GM12892 (cell line): ENCODE data around the gene RAB41. TPM values are rescaled to one million over a fixed set of nuclear protein-coding genes. Genes with fewer than 3 reads are reported as not detected.
"Not testable (repeated sequence)": the region's sequence is repeated elsewhere in the genome, so short reads cannot be mapped to it uniquely, and the experiment has no call there.

ENCODE experiments used
- DNase-seq: peaks from one replicate; pipeline ENCODE4 v3.0.0; 2011; ENCODE audit not compliant: insufficient read length
- FAIRE-seq: peaks from 2 replicates; lab custom pipeline; 2011; peaks lifted over from hg19 to GRCh38; lab: Jason Lieb, UNC
- POLR2A ChIP-seq: IDR thresholded peaks from 2 replicates; pipeline ENCODE4 v1.6.1; 2011; ENCODE audit warnings: low read depth, low read length, control low read depth
- POLR2AphosphoS5 ChIP-seq: IDR thresholded peaks from 2 replicates; pipeline ENCODE4 v1.6.1; 2011; ENCODE audit warnings: low read depth, low read length, control low read depth
- TAF1 ChIP-seq: IDR thresholded peaks from 2 replicates; pipeline ENCODE4 v1.6.1; 2011; ENCODE audit warnings: low read depth, mild to moderate bottlenecking, control low read depth, low read length, borderline replicate concordance
- polyA plus RNA-seq: library from polyadenylated mRNA; unstranded; fragments of >200 nt; gene quantifications from one replicate; pipeline ENCODE4 v1.2.1, GENCODE V29; 2012; ENCODE audit warnings: missing spikeins, inconsistent platforms; ENCODE audit not compliant: missing spikeins

The RAB41 gene
- not detected for polyA plus RNA-seq

DNA sequence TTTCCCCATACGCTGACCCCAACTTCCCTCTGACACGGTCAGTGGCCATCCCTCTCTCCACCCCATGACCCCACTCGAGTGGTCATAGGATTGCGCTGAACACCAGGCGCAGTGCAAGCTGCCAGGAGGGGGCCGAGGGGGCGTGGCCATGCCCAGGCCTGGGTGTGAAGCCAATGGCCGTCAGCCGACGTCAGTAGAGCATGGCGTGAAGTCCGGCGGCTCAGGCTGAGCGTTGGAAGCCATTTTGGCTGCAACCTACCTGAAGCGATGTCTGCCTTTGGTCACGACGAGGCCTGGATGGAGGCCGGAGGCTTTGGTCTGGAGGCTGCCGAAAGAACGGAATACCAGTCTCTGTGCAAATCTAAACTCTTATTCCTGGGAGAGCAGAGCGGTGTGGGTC is at the start of gene RAB41:
Gene RAB41, plus strand, starts transcription at position 222 of the 400 bp plus-strand sequence. Its CDS starts 46 bp downstream, at position 268.
- TF ChIP-seq POLR2AphosphoS5 (no peak), POLR2A (no peak), TAF1 (no peak)
- no peak for FAIRE-seq
- DNase-seq: no peak

DNA sequence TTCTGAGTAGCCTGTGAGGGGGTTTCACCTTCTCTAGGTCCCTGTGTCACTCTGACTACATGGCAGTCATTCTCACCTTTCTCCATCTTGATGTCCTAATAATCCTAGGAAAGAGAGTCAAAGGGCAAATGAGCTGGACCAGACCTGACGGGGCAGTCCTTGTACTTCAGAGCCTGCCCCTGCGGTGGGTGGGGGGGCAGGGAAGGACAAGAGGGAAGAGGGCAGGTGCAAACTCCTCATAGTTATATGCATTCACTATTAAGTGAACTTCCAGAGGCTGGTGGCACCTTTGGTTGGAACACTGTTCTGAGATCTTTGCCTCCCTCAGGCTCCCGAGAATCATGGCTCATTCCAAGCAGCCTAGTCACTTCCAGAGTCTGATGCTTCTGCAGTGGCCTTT is 47.6 kb upstream of the RAB41 start, which contains the start of gene AWAT1:
Gene AWAT1, plus strand, starts transcription at position 301 of the 400 bp plus-strand sequence. Its CDS starts 41 bp downstream, at position 342.
- no peak for FAIRE-seq
- TF ChIP-seq POLR2A: no peak
- TF ChIP-seq POLR2AphosphoS5: no peak
- TF ChIP-seq TAF1: no peak
- DNase-seq: no peak

GRCh38 chrX:70240751-70241150 is 41.2 kb upstream of the RAB41 start:
- DNase-seq: no peak
- no peak for FAIRE-seq
- TF ChIP-seq POLR2AphosphoS5: no peak
- no peak for TF ChIP-seq TAF1
- no peak for TF ChIP-seq POLR2A

- TF ChIP-seq POLR2A (no peak), POLR2AphosphoS5 (no peak), TAF1 (no peak)
- DNase-seq (no peak), FAIRE-seq (no peak)
Measured at GRCh38 chrX:70241501-70241900, 40.5 kb upstream of the RAB41 start.

DNA sequence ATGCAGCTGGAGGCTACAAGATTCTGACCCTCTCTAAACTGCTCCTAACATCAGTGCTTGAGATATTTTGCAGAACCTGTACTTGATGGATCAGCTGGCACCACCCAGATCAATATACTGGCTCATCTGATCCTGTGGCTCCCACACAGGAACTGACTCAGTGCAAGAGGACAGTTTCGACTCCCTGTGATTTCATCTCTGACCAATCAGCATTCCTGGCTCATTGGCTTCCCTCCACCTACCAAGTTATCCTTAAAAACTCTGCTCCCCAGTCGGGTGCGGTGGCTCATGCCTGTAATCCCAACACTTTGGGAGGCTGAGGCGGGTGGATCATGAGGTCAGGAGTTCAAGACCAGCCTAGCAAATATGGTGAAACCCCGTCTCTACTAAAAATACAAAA is 38.4 kb upstream of the RAB41 start:
- not testable (repeated sequence) for DNase-seq, FAIRE-seq

- TF ChIP-seq POLR2AphosphoS5 (no peak), TAF1 (no peak), POLR2A (no peak)
- DNase-seq: no peak
- FAIRE-seq: no peak
Measured at GRCh38 chrX:70244881-70245280, 37.1 kb upstream of the RAB41 start.

- no peak for FAIRE-seq
- no peak for DNase-seq
Measured at GRCh38 chrX:70247252-70247651, 34.7 kb upstream of the RAB41 start.

DNA sequence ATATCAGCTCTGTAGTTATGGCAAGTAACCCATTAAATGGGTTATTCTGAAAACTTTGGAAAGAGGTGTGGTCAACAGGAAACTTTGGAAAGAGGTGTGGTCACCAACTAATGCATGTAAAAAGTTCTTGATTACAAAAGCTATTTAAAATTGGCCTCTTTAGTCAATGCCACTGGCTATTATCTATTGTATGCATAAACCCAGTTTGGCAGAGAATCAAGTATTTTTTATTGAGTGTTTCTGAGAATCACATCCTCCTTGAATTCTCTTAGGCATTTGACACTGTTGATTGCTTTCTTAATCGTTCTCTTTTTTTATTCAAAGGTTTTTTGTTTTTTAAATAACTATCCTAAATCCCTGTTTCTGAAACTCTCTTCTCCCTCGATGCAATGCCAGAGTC is 29.5 kb upstream of the RAB41 start:
- DNase-seq: no peak
- TF ChIP-seq TAF1 (no peak), POLR2AphosphoS5 (no peak), POLR2A (no peak)
- no peak for FAIRE-seq

More at GRCh38 chrX:70247252-70247651, 34.7 kb upstream of the RAB41 start:
- TF ChIP-seq TAF1 (no peak), POLR2AphosphoS5 (no peak), POLR2A (no peak)

DNA sequence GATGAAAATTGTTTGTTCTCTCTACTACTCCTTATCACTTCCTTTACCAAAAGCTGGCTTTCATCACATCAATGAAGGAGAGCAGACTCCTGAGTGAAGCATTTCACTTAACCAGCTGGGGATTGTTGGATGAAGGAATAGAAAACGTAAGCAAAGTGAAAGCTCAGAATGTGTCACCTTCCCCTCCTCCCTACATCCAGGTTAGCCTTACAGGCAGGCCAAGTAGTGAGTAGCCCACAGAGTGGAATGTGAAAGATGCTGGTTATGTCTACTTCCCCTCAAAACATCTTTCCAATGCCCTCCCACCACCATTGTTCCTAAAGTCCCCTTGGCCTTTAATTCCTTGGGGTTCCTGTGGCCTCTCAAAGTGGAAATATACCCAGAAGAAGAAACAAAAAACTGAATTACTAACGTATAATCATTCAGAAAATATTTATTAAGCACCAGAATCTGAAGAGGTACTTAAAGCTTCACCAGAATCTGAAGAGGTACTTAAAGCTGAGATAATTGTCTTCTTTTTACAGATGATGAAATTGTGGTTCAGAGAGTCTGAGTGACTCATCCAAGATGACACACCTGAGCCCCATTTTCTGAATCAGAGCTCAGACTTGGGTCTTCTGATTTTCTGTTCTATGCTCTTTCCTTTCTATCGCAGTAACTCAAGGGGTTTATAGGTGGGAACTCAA is 28.5 kb upstream of the RAB41 start:
- TF ChIP-seq POLR2A (no peak), POLR2AphosphoS5 (no peak), TAF1 (no peak)
- DNase-seq: no peak
- no peak for FAIRE-seq

- no peak for TF ChIP-seq TAF1
- no peak for TF ChIP-seq POLR2A
- no peak for TF ChIP-seq POLR2AphosphoS5
- DNase-seq (no peak), FAIRE-seq (no peak)
Measured at GRCh38 chrX:70254063-70254400, 27.9 kb upstream of the RAB41 start.

DNA sequence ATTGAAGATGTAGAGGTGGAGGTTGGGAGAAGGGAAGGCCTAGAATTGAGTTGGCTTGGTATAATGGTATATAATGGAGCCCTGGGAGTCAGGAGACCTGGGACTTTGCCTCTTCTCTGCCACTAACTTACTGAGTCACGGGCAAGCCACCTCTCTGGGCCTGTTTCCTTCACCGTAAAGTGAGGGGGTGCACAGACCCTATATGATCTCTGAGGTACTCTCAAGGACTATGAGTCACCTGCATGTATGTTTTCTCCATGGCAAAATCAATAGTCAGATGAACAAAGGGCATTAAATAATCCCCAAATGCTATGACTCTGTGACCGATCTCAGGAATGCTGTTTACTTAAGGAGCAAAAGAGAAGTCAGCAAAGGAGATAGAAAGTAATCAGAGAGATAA is 27.1 kb upstream of the RAB41 start:
- DNase-seq (no peak), FAIRE-seq (no peak)
- TF ChIP-seq POLR2A: no peak
- TF ChIP-seq TAF1: no peak
- TF ChIP-seq POLR2AphosphoS5: no peak

DNA sequence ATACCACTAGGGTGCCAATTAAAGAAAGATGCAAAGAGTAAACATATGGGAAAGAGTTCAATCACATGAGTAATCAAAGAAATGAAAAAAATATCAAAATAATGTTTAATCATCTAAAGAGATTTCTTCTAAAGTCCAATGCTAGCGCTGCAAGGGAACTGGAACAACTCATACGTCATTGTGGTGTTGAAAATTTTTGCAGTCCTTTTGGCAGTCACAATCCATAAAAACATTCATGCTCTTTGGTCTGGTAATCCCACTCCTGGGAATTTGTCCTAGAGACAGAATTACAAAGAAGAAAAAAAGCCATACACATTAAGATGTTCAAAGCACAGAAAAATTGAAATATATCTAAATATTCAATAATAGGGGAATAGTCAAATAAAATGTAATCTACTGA is 26.5 kb upstream of the RAB41 start:
- FAIRE-seq: no peak
- TF ChIP-seq POLR2AphosphoS5 (no peak), TAF1 (no peak), POLR2A (no peak)
- DNase-seq: no peak
